RPMI7951 (cell line): ENCODE results near the gene CTBP1. TPM values are rescaled to one million over a fixed set of nuclear protein-coding genes. Genes with fewer than 3 reads are reported as not detected.

Experiments
- DNase-seq: peaks from one replicate; pipeline ENCODE4 v3.0.0-alpha.2; 2012; ENCODE audit warnings: low read depth
- total RNA-seq: library from RNA; depleted of rRNA; stranded (reverse); fragments of >200 nt; shearing (Covaris generic); gene quantifications from 2 replicates; pipeline ENCODE4 v1.2.3, GENCODE V29; 2014

CTBP1 gene
- total RNA-seq, 1 experiment from 2014 or later = 61.3 TPM

- no peak for DNase-seq
Measured at GRCh38 chr4:1210971-1211370, 38.0 kb downstream of the CTBP1 start.

- DNase-seq = no peak
Measured at GRCh38 chr4:1210241-1210841, 38.6 kb downstream of the CTBP1 start.

- peak; percentile 28 for DNase-seq
Measured at GRCh38 chr4:1209821-1210220, 39.1 kb downstream of the CTBP1 start.

- no peak for DNase-seq
Measured at GRCh38 chr4:1208970-1209704, 39.8 kb downstream of the CTBP1 start.

DNA sequence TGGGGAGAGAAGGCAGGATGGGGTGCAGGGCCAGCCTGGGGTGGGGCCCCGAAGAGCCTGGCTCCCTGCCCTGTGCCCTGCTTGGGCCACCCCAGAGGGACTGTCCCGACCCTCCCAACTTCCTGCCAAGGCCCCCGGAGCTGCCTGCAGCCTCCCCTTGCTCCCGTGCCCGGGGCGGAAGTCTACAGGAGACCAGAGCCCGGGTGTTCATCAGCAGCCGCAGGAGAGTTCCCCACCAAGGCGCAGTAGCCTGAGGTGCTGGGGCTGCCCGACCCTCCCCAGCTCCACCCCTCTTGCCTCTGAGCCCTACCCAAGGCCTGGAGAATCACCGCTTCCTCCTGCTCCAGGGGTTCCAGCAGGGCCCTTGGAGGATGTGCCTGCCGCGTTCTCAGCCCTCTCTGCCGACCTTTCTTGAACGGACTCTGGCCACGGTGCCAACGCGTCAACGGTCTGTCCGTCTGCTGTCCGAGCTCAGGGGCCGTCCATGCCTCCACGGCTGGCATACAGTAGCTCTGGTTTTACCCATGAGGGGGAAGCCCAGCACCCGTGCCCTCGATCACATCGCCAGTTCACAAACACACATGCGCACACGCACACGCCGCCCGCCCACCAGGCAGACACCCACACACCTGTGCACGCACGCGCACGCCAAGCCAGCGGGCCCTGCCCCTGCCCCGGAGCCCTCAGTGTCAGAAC is 40.5 kb downstream of the CTBP1 start:
- DNase-seq = no peak

DNA sequence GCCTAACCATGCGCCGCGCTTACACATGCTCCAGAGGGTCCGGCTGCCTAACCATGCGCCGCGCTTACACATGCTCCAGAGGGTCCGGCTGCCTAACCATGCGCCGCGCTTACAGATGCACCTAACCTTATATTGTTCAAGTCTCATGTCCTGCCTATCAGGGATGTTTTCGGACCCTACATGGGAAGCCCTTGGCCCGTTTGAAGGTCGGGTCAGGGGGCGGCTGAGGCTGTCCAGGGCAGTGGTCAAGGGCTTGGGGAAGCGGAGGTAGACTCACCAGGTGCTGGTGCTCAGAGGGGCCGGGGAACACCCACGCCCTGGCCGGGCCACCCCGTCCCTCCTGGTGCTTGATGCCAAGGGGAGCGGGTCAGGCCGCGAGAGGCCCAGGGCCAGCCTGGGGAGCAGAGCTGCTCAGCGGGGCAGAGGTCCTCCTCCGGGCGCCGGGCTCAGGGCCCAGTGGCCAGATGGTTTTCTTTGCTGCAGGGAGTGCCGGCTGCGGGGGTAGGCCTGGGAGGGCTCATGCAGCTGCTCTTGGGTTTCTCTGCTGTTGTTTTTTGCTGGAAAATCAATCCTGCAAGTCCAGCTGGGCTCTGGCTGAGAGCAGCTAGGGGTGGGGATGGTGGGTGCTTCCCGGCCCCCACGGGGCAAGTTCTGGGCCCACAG is 41.2 kb downstream of the CTBP1 start:
- peak; percentile 77 for DNase-seq

DNA sequence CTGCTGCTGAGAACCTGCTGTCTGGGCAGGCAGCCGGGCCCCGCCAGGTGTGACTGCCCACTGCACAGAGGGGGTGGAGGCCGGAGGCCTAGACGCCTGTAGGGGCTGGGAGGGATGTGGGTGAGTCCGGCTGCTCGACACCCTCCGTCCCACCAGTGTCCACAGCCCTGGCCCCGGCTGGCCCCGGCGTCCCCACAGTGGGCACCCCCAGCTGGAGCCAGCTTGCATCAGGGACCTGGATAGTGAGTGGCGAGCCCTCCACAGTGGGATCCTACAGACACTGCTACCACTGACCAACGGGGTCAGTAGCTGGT is 41.8 kb downstream of the CTBP1 start:
- DNase-seq = no peak

- DNase-seq = no peak
Measured at GRCh38 chr4:1206299-1207156, 42.4 kb downstream of the CTBP1 start.

DNA sequence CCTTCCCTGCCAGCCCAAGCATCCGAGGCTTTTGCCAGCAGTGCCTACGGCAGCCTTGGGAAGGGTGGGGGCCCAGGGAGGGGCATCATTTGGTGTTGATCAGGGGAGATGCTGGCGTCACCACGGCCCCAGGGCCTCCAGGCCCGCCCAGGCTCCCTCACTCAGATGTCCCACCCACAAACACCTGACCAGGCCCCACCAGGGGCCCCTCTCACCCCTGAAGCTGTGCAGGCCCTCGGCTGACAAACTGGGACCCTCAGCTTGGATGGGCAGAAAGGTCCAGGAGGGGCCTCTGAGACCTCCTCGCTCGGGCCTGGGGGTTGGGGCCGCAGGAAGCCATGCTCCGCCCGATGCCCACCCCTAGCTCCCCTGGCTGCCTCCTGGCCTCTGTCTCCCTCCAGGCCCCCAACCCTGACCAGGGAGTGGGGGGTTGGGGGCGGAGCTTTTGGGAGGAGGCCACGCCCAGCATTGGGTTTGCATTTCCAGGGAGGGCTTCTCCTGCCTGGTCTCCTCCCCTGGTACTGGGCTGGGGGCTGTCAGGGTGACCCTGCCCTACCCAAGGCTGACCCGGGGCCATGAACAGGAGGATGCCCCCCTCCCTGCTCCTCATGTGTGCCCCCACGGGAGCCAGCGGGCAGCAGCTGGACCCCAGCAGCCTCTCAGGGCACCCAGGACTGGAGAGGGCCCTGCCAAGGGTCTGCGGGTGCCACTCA is 43.2 kb downstream of the CTBP1 start:
- DNase-seq = no peak

- DNase-seq = peak; percentile 67
Measured at GRCh38 chr4:1204828-1205585, 43.9 kb downstream of the CTBP1 start.

- DNase-seq = no peak
Measured at GRCh38 chr4:1204286-1204827, 44.6 kb downstream of the CTBP1 start.

GRCh38 chr4:1203026-1203616 is 45.8 kb downstream of the CTBP1 start:
- DNase-seq = no peak

DNA sequence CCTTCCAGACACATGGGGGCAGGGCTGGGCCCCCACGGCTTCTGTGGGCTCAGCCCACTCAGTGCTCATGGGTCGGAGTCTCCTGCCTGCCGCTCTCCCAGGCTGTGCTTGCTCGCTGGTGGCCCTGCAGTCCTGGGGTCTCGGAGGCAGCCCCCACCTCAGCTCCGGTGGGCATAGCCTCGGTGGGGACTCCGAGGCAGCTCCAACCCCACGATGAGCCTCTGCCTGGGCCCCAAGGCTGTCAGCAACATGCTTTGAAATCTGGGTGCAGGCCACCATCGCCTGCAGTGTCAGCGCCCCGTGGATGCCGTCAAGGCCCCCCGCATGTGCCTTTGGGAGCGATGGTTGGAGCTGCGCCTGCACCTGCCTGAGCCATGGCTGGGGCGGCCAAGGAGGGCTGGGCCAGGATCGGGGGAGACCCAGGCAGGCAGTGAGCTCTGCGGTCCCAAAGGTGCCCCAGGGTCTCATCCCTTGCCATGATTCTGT is 46.4 kb downstream of the CTBP1 start:
- no peak for DNase-seq

DNA sequence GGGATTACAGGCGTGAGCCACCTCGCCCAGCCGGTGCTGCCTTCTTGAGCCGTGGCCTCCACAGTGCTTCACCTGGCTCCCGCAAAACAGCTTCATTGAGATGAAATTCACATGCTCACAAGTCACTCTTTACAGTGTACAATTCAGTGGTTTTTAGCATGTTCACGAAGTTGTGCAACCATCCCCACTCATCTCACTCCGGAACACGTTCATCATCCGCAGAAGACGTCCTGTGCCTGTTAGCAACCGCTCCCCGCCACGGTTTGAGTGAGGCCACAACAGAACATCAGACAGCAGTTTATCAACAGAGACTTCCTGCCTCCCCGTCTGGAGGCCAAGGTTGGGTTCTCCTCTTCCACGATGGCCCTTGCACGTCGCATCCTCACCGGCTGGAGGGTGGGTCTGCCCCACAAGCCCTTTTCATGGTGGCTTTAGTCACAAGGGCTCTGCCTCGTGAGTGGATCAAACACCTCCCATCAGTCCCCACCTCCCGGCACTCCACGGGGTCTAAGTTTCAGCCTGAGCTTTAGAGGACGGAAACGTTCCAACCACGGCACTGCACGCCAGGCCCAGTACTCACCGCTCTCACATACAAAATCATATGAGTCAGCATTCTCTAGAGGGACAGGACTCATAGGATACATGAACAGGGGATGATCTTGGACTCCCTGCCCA is 46.9 kb downstream of the CTBP1 start:
- no peak for DNase-seq

GRCh38 chr4:1200425-1201035 is 48.4 kb downstream of the CTBP1 start:
- DNase-seq = peak; percentile 81

- DNase-seq = no peak
Measured at GRCh38 chr4:1199556-1200331, 49.2 kb downstream of the CTBP1 start.

- no peak for DNase-seq
Measured at GRCh38 chr4:1198098-1198844, 50.7 kb downstream of the CTBP1 start.
